Activated naive CD8-positive, alpha-beta T cell treated with anti-CD3 and anti-CD28 coated beads, Interleukin-2, amount 50 U/mL, for 24 hours (primary cell): ENCODE data around the gene GRIK4.

Experiments
- ATAC-seq: fragments of 150-1000 bp; cut with Tn5 transposase; one replicate; pipeline ENCODE4 v1.10.0; 2021
- DNase-seq: peaks from one replicate; pipeline ENCODE4 v3.0.0; 2021
- H3K27ac Mint-ChIP-seq: one replicate; pipeline ENCODE4 v1.8.0; 2021; ENCODE audit warnings: mild to moderate bottlenecking, mixed read lengths
- H3K27me3 Mint-ChIP-seq: one replicate; pipeline ENCODE4 v1.8.0; 2021; ENCODE audit warnings: mixed read lengths
- H3K36me3 Mint-ChIP-seq: one replicate; pipeline ENCODE4 v1.8.0; 2021; ENCODE audit warnings: low read depth, mixed read lengths
- H3K4me1 Mint-ChIP-seq: one replicate; pipeline ENCODE4 v1.8.0; 2021; ENCODE audit warnings: mixed read lengths
- H3K4me3 Mint-ChIP-seq: one replicate; pipeline ENCODE4 v1.8.0; 2021; ENCODE audit warnings: mild to moderate bottlenecking, moderate library complexity, mixed read lengths
- H3K9me3 Mint-ChIP-seq: one replicate; pipeline ENCODE4 v1.8.0; 2021; ENCODE audit warnings: mixed read lengths

The GRIK4 gene

DNA sequence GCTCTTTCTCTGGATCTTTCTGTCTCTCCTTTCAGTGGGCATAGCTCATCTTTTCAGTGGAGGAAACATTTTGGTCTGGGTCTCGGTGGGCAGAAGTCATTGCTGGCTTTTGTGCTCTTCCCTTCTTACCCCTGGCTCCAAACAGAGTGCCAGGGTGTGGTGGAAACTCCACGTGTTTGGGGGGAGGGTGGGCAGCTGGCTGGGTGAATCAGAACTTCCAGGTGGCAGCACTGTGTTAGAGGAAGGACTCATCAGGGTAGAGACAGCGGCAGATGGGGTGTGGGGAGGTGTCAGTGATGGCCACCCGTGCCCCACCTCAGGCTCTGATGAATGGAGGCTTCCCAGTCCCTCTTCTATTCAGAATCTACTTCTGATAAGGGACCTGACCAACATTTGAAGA is 114.0 kb downstream of the GRIK4 start:
- Mint-ChIP-seq H3K4me1 (peaks cover 8% of the 10 kb centered on the region), H3K4me3 (no peak overlapping the region), H3K27ac (no peak overlapping the region), H3K27me3 (peaks cover 6% of the 10 kb centered on the region), H3K36me3 (no peaks in the 10 kb centered on the region), H3K9me3 (no peaks in the 10 kb centered on the region)
- DNase-seq (no peak), ATAC-seq (peak; percentile 70)

DNA sequence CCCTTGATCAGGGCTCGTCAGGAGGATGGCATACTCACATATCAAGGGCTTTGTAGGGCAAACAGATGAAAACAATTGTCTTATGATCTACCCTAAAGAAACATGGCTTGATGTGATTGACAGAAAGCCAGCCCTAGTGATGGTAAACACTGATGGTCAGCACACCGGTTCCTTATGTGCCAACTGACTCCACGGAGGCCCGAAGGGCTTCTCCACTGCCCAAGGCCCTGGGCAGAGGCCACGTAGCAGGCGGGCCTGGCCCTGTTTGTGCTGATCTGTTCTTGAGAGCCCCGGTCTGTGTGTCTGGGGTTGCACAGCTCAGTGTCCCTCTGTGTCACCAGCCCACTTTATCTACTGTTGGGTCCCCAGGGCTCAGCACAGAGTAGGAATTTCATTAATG is 115.2 kb downstream of the GRIK4 start:
- ATAC-seq, result no peak
- Mint-ChIP-seq H3K4me3 (no peak overlapping the region), H3K27ac (no peak overlapping the region), H3K27me3 (peaks cover 6% of the 10 kb centered on the region), H3K4me1 (peaks cover 8% of the 10 kb centered on the region), H3K36me3 (no peaks in the 10 kb centered on the region), H3K9me3 (no peaks in the 10 kb centered on the region)
- no peak for DNase-seq

- Mint-ChIP-seq H3K36me3 (no peaks in the 10 kb centered on the region), H3K9me3 (no peaks in the 10 kb centered on the region), H3K4me3 (no peak overlapping the region), H3K27ac (no peak overlapping the region), H3K4me1 (peaks cover 8% of the 10 kb centered on the region), H3K27me3 (peaks cover 6% of the 10 kb centered on the region)
- ATAC-seq (no peak), DNase-seq (no peak)
Measured at GRCh38 chr11:120627327-120628163, 116.0 kb downstream of the GRIK4 start.

DNA sequence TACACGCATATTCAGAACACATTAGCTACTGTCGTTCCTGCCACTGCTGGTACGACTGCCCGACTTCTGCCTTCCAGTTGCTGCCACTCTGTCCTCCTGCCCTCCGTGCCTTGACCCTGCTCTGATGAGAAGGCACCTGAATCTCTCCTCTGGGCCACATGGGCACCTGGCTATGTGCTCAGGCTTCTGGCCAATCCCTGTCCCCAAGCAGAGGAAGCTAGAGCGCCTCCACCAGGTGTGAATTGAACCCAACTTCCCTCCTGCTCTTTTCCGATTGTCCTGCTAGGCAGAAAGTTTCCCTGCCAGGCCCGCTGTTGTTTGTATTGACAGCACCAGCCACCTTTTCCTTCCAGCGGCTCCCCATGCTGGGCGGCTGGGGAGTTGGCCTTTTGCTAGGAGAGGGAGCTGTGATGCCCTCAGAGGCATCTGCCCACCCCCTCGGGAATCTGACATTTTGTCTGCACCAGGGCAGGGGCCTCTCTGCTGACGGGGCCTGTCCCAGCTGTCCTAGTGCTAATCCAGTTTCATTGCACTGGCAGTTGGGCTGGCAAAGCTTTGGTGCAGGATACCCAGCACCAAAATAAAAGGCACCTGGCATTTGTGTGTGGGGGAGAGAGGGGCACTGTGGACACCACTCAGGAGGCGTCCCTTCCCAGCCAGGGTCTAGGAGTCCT is 118.0 kb downstream of the GRIK4 start:
- Mint-ChIP-seq H3K36me3 (no peaks in the 10 kb centered on the region), H3K4me1 (peaks cover 8% of the 10 kb centered on the region)
- no peak for DNase-seq

DNA sequence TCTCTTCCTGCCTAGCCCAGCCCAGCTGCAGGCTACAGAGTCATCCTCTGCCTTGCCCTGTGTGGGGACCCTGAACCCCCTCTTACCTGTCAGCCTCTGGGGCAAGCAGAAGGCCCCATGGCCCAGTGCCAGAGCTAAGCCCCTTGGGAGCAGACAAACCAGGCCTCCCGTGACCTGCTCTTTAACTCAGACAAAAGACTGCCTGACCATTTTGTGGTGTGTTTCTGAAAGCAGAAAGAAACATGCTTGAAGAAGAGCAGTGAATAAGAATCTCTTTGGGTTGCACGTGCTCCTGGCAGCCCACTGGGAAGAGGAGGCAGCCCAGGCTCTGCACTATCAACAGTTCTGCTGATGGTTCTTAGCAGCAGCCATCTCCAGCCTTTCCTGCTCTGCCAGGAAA is 118.6 kb downstream of the GRIK4 start:
- no peak for DNase-seq
- Mint-ChIP-seq H3K4me1 (peaks cover 7% of the 10 kb centered on the region), H3K36me3 (no peaks in the 10 kb centered on the region), H3K27me3 (no peaks in the 10 kb centered on the region), H3K4me3 (no peak overlapping the region), H3K9me3 (no peaks in the 10 kb centered on the region), H3K27ac (no peak overlapping the region)
- no peak for ATAC-seq

More for the DNA sequence above, 118.0 kb downstream of the GRIK4 start:
- Mint-ChIP-seq H3K27ac (no peak overlapping the region), H3K27me3 (peaks cover under 1% of the 10 kb centered on the region), H3K9me3 (no peaks in the 10 kb centered on the region), H3K4me3 (no peak overlapping the region)
- ATAC-seq, result no peak

GRCh38 chr11:120632579-120632978 is 121.0 kb downstream of the GRIK4 start:
- no peak overlapping the region for H3K4me3 Mint-ChIP-seq
- DNase-seq, result no peak
- no peaks in the 10 kb centered on the region for H3K4me1 Mint-ChIP-seq
- H3K27ac Mint-ChIP-seq, result no peak overlapping the region
- no peak for ATAC-seq
- H3K9me3 Mint-ChIP-seq, result no peaks in the 10 kb centered on the region
- peaks cover 4% of the 10 kb centered on the region for H3K27me3 Mint-ChIP-seq
- no peaks in the 10 kb centered on the region for H3K36me3 Mint-ChIP-seq

- Mint-ChIP-seq H3K4me1 (no peaks in the 10 kb centered on the region), H3K27me3 (peaks cover 4% of the 10 kb centered on the region), H3K36me3 (no peaks in the 10 kb centered on the region), H3K4me3 (no peak overlapping the region), H3K27ac (no peak overlapping the region), H3K9me3 (no peaks in the 10 kb centered on the region)
- DNase-seq (no peak), ATAC-seq (no peak)
Measured at GRCh38 chr11:120633616-120634393, 122.3 kb downstream of the GRIK4 start.

GRCh38 chr11:120634706-120635105 is 123.2 kb downstream of the GRIK4 start:
- ATAC-seq (no peak), DNase-seq (no peak)
- no peaks in the 10 kb centered on the region for H3K36me3 Mint-ChIP-seq
- H3K4me3 Mint-ChIP-seq, result no peak overlapping the region
- H3K27ac Mint-ChIP-seq, result no peak overlapping the region
- no peaks in the 10 kb centered on the region for H3K9me3 Mint-ChIP-seq
- H3K4me1 Mint-ChIP-seq, result no peaks in the 10 kb centered on the region
- H3K27me3 Mint-ChIP-seq, result peaks cover 4% of the 10 kb centered on the region

DNA sequence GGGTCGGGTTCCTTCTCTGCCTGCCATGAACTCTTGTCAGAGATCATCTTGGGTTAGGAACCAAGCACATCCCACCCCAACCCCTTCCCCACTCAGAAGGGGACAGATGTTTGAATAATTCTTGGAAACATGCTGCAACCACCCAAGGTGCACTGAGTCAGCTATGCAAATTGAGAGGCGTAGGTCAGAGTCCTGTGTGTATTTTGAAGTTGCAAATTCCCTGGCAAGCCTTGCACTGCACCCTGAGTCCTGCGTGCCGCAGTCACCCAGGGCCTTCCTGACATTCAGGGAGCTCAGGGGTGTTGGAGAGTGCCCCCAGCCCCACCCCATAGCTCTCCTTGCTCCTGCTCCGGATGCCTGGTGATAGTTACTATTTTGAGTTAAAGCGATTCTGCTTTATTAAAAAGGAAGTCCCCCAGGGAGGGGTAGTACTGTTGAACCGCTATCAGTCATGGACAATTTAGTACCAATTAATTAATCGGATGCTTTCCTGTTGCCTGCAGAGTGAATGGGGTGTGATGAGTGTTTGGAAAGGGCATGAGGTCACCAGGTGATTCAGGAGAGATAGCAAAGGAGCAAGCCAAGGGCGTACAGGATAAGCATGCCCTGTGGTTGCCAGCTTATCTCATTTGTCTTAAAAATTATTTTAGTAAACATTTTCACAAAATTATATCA is 123.7 kb downstream of the GRIK4 start:
- DNase-seq (no peak), ATAC-seq (no peak)
- H3K4me3 Mint-ChIP-seq, result no peak overlapping the region
- no peaks in the 10 kb centered on the region for H3K4me1 Mint-ChIP-seq
- H3K9me3 Mint-ChIP-seq, result no peaks in the 10 kb centered on the region
- H3K27ac Mint-ChIP-seq, result no peak overlapping the region
- peaks cover 4% of the 10 kb centered on the region for H3K27me3 Mint-ChIP-seq
- no peaks in the 10 kb centered on the region for H3K36me3 Mint-ChIP-seq

GRCh38 chr11:120637131-120637530 is 125.6 kb downstream of the GRIK4 start:
- no peaks in the 10 kb centered on the region for H3K36me3 Mint-ChIP-seq
- H3K9me3 Mint-ChIP-seq, result no peaks in the 10 kb centered on the region
- H3K4me3 Mint-ChIP-seq, result no peak overlapping the region
- H3K27me3 Mint-ChIP-seq, result peaks cover 8% of the 10 kb centered on the region
- H3K27ac Mint-ChIP-seq, result no peak overlapping the region
- DNase-seq (no peak), ATAC-seq (no peak)
- no peaks in the 10 kb centered on the region for H3K4me1 Mint-ChIP-seq

DNA sequence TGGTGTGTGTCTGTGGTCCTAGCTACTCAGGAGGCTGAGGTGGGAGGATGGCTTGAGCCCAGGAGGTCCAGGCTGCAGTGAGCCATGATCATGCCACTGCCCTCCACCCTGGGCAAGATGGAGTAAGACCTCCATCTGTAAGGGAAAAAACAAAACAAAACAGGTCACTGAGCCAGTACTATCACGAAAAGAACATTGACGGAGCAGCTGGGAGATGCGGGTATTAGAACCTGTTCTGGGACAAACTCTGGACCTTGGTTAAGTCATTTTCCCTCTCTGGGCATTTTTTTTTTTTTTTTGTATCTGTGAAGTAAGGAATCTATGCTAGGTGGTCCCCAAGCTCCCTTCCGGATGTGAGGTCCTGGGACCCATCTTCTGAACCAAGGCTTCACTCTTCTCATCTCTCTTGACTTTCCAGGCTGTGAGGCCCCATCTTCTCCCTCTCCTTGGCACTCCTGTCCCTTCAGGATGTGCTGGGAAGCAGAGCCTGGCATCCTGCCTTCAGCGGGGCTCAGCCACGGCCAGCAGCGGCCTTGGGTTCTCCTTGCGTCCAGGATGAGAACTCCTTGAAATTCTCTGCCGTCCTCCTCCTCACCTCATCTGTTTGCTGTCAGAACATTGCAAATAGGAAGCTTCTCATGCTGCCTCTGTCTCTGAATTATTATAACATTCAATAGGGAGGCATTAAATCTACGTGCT is 130.8 kb downstream of the GRIK4 start:
- no peaks in the 10 kb centered on the region for H3K4me1 Mint-ChIP-seq
- no peaks in the 10 kb centered on the region for H3K36me3 Mint-ChIP-seq
- H3K27ac Mint-ChIP-seq, result no peak overlapping the region
- ATAC-seq (no peak), DNase-seq (no peak)
- H3K4me3 Mint-ChIP-seq, result no peak overlapping the region
- H3K9me3 Mint-ChIP-seq, result no peaks in the 10 kb centered on the region
- H3K27me3 Mint-ChIP-seq, result peaks cover 22% of the 10 kb centered on the region

DNA sequence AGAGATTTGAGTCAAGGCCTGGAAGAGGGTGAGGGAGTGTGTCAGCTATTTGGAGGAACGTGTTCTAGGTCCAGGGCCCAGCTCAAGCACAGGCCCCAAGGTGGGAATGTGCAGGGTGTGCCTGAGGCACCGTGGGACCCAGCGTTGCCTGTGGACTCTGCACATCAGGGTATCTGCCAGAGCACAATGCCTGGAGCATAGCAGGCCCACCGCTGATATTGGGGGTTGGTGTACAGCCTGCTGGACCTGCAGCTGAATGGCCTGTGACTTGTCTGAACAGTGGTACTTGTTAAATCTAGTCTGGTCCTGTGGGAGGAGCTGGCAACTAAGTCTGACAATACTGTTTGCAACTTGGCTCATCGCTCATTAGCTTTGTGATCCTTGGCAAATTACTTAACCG is 131.7 kb downstream of the GRIK4 start:
- ATAC-seq (no peak), DNase-seq (no peak)
- no peaks in the 10 kb centered on the region for H3K9me3 Mint-ChIP-seq

GRCh38 chr11:120645639-120646038 is 134.1 kb downstream of the GRIK4 start:
- no peaks in the 10 kb centered on the region for H3K4me1 Mint-ChIP-seq
- ATAC-seq (no peak), DNase-seq (no peak)
- no peaks in the 10 kb centered on the region for H3K36me3 Mint-ChIP-seq
- no peak overlapping the region for H3K27ac Mint-ChIP-seq
- no peaks in the 10 kb centered on the region for H3K9me3 Mint-ChIP-seq
- peaks cover 25% of the 10 kb centered on the region for H3K27me3 Mint-ChIP-seq
- H3K4me3 Mint-ChIP-seq, result no peak overlapping the region

More for the DNA sequence above, 131.7 kb downstream of the GRIK4 start:
- no peaks in the 10 kb centered on the region for H3K36me3 Mint-ChIP-seq
- peaks cover 22% of the 10 kb centered on the region for H3K27me3 Mint-ChIP-seq
- no peak overlapping the region for H3K27ac Mint-ChIP-seq
- no peaks in the 10 kb centered on the region for H3K4me1 Mint-ChIP-seq
- H3K4me3 Mint-ChIP-seq, result no peak overlapping the region

DNA sequence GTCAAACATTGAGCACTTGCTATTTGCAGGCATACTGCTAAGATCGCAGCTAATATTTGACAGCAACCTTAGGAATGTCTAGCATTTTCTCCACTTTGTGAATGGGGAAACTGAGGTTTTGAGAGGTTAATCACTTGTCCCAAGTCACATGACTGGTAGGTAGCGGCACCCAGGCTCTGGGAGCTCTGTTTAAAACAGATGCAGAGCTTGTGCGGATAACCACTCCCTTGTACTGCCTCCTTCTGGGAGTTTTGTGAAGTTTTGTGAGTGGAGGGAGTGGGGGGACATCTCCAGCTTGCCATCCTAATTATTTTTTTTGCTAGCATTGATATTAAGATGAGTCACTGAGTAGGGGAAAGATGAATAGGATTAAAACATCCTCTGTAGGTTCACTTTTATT is 134.7 kb downstream of the GRIK4 start:
- DNase-seq (no peak), ATAC-seq (no peak)
- Mint-ChIP-seq H3K36me3 (no peaks in the 10 kb centered on the region), H3K4me1 (no peaks in the 10 kb centered on the region), H3K27me3 (peaks cover 25% of the 10 kb centered on the region), H3K9me3 (no peaks in the 10 kb centered on the region), H3K4me3 (no peak overlapping the region), H3K27ac (no peak overlapping the region)
